T-helper 1 cell (primary cell): ENCODE data around the gene SPX.

Experiments used
- DNase-seq, 5 donors: peaks; one replicate each; pipeline ENCODE4 v3.0.0-alpha.2; 2012 to 2020
- total RNA-seq, 4 donors: gene quantifications; one replicate each; lab custom pipeline; 2026; lab: John Stamatoyannopoulos, UW

SPX gene
- 0 to 0.12 (median 0.04) reads per million in 4 donors for total RNA-seq

GRCh38 chr12:21526053-21526452, at the start of gene SPX:
SPX (plus strand) TSS chr12:21526296; CDS start chr12:21526473, 177 bp downstream.
- DNase-seq = no peak

GRCh38 chr12:21476949-21477348, 49.1 kb upstream of the SPX start:
- DNase-seq = no peak

- DNase-seq = no peak
Measured at GRCh38 chr12:21478756-21479455, 47.2 kb upstream of the SPX start.

- DNase-seq = no peak
Measured at GRCh38 chr12:21483531-21483930, 42.6 kb upstream of the SPX start.

- no peak for DNase-seq
Measured at GRCh38 chr12:21485998-21486397, 40.1 kb upstream of the SPX start.

- DNase-seq = no peak
Measured at GRCh38 chr12:21499765-21500164, 26.3 kb upstream of the SPX start.

GRCh38 chr12:21500786-21501257, 25.3 kb upstream of the SPX start:
- DNase-seq = no peak

- DNase-seq = peak; percentile 77 to 97 (median 83)
Measured at GRCh38 chr12:21501258-21502163, 24.6 kb upstream of the SPX start, which contains the start of the genes GOLT1B and RECQL. GOLT1B (plus strand) TSS chr12:21501789; CDS start chr12:21501924, 135 bp downstream. RECQL (minus strand) TSS chr12:21501635; CDS start chr12:21499570, 2,065 bp downstream.

- DNase-seq = peak in 3 of 5 donors; percentile 14 to 35 (median 19)
Measured at GRCh38 chr12:21502164-21502496, 24.0 kb upstream of the SPX start.

GRCh38 chr12:21502872-21503271, 23.2 kb upstream of the SPX start:
- DNase-seq = no peak

GRCh38 chr12:21505888-21506287, 20.2 kb upstream of the SPX start:
- no peak for DNase-seq

- no peak for DNase-seq
Measured at GRCh38 chr12:21507849-21508248, 18.2 kb upstream of the SPX start.

GRCh38 chr12:21509768-21510167, 16.3 kb upstream of the SPX start:
- peak in 1 of 5 donors; percentile 67 for DNase-seq

GRCh38 chr12:21516281-21516680, 9.8 kb upstream of the SPX start:
- DNase-seq = no peak

- no peak for DNase-seq
Measured at GRCh38 chr12:21518451-21518850, 7.6 kb upstream of the SPX start.

- DNase-seq = no peak
Measured at GRCh38 chr12:21521541-21521940, 4.6 kb upstream of the SPX start.

- DNase-seq = no peak
Measured at GRCh38 chr12:21523148-21523547, 2.9 kb upstream of the SPX start.

- no peak for DNase-seq
Measured at GRCh38 chr12:21526721-21527345, 737 bp downstream of the SPX start.

- peak; percentile 27 to 81 (median 35) for DNase-seq
Measured at GRCh38 chr12:21527451-21528180, 1.5 kb downstream of the SPX start.

- no peak for DNase-seq
Measured at GRCh38 chr12:21528953-21529352, 2.9 kb downstream of the SPX start.

GRCh38 chr12:21529456-21529855, 3.4 kb downstream of the SPX start:
- no peak for DNase-seq

- DNase-seq = no peak
Measured at GRCh38 chr12:21538061-21538653, 12.1 kb downstream of the SPX start.
